ENCODE measurements around the gene RAP1GAP.

Gene RAP1GAP

DNA sequence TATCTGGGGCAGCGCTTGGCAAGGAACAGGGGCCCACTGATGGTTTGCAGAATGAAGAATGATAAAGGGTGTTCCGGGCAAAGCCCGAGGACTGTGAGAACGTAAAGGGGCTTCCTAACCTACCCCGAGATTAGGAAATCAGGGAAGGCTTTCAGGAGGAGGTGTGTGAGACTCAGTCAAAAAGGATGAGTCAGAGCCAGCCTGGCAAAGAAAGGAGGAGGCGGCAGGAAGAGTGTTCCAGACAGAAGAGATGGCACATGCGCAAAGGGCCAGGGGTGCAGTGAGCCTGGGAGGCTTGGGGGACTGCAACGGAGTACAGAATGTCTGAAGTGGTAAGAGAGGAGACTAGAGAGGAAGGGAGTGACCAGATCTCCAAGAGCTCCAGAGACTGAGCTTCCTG, 70.3 kb downstream of the RAP1GAP start:
- Histone ChIP-seq H3K9ac (ENCODE audit: low read depth, low read length, poor library complexity, severe bottlenecking) (no peak overlapping the region), H2AFZ (ENCODE audit: low read length) (no peak overlapping the region), H3K36me3 (ENCODE audit: insufficient read depth, low read length) (no peaks in the 10 kb centered on the region), H4K20me1 (ENCODE audit: insufficient read depth, low read length, poor library complexity, severe bottlenecking) (no peaks in the 10 kb centered on the region), H3K4me1 (ENCODE audit: insufficient read depth, low read length, poor library complexity, severe bottlenecking) (no peaks in the 10 kb centered on the region), H3K9me2 (replicated peaks; ENCODE audit: low read depth, low read length) (no peaks in the 10 kb centered on the region), H3K79me2 (ENCODE audit: insufficient read depth, low read length) (no peaks in the 10 kb centered on the region), H3F3A (ENCODE audit: low read depth) (no peaks in the 10 kb centered on the region), H3K9me3 (ENCODE audit: insufficient read depth, low read depth, low read length) (no peaks in the 10 kb centered on the region), H3K27me3 (ENCODE audit: insufficient read depth, low read length, poor library complexity, severe bottlenecking) (no peaks in the 10 kb centered on the region), H3K4me2 (ENCODE audit: low read depth, low read length, poor library complexity, severe bottlenecking) (no peak overlapping the region), H3K4me3 (ENCODE audit: low read length, poor library complexity, severe bottlenecking) (no peak overlapping the region)
- TF ChIP-seq, protein P1, sequence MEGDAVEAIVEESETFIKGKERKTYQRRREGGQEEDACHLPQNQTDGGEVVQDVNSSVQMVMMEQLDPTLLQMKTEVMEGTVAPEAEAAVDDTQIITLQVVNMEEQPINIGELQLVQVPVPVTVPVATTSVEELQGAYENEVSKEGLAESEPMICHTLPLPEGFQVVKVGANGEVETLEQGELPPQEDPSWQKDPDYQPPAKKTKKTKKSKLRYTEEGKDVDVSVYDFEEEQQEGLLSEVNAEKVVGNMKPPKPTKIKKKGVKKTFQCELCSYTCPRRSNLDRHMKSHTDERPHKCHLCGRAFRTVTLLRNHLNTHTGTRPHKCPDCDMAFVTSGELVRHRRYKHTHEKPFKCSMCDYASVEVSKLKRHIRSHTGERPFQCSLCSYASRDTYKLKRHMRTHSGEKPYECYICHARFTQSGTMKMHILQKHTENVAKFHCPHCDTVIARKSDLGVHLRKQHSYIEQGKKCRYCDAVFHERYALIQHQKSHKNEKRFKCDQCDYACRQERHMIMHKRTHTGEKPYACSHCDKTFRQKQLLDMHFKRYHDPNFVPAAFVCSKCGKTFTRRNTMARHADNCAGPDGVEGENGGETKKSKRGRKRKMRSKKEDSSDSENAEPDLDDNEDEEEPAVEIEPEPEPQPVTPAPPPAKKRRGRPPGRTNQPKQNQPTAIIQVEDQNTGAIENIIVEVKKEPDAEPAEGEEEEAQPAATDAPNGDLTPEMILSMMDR (conservative IDR thresholded peaks at IDR 0.05; ENCODE audit: low read length) = no peak
- TF ChIP-seq EZH2phosphoT487 (IDR thresholded peaks at IDR 0.05; ENCODE audit: borderline replicate concordance) = no peak

DNA sequence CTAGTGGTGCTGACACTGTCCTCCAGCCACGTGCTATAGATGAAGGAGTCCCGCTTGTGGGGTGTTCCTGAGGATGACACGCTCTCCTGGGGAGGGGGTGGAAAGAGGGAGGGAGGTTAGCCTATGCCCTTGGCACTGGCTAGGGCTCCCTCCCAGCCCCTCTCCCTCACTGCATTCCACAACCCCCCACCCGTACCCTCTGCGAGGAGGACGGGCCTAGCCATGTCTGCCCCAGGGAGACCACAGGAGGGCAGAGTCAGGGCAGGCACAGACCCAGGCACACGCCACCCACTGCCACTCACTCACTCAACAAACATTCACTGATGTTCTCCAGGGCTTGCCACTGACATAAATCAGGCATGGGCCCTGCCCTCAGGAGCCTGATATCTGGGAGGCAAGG, 70.7 kb downstream of the RAP1GAP start:
- TF ChIP-seq, protein P1 (conservative IDR thresholded peaks at IDR 0.05; ENCODE audit: low read length) = no peak
- TF ChIP-seq EZH2phosphoT487 (IDR thresholded peaks at IDR 0.05; ENCODE audit: borderline replicate concordance) = no peak
- H4K20me1 ChIP-seq (ENCODE audit: insufficient read depth, low read length, poor library complexity, severe bottlenecking) = no peaks in the 10 kb centered on the region

DNA sequence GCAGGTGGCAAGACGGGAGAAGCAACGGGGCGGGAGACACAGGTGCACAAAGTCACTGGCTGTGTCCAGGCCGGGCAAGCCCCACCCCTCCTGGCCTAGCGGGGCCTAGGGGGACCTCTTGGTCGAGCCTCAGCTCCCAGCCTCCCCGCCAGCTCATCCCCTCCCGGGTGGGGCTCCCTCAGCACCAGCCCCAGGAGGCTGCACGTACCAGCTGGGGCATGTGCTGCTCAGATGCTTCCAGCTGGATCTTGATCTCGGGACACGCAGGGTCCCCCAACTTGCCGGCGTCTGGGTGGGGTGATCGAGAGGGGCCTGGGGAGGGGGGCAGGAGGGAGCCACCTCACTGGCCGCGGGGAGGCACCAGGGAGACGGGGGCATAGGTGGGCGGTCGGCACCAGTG, 71.4 kb downstream of the RAP1GAP start:
- Histone ChIP-seq H3K79me2 (ENCODE audit: insufficient read depth, low read length) (no peaks in the 10 kb centered on the region), H3K4me2 (ENCODE audit: low read depth, low read length, poor library complexity, severe bottlenecking) (no peak overlapping the region), H3K4me1 (ENCODE audit: insufficient read depth, low read length, poor library complexity, severe bottlenecking) (no peaks in the 10 kb centered on the region), H2AFZ (ENCODE audit: low read length) (no peak overlapping the region), H3K4me3 (ENCODE audit: low read length, poor library complexity, severe bottlenecking) (no peak overlapping the region), H3K9me2 (replicated peaks; ENCODE audit: low read depth, low read length) (no peaks in the 10 kb centered on the region), H3K9me3 (ENCODE audit: insufficient read depth, low read depth, low read length) (no peaks in the 10 kb centered on the region), H3F3A (ENCODE audit: low read depth) (no peaks in the 10 kb centered on the region), H3K27me3 (ENCODE audit: insufficient read depth, low read length, poor library complexity, severe bottlenecking) (no peaks in the 10 kb centered on the region), H4K20me1 (ENCODE audit: insufficient read depth, low read length, poor library complexity, severe bottlenecking) (no peaks in the 10 kb centered on the region), H3K9ac (ENCODE audit: low read depth, low read length, poor library complexity, severe bottlenecking) (no peak overlapping the region), H3K36me3 (ENCODE audit: insufficient read depth, low read length) (no peaks in the 10 kb centered on the region)
- TF ChIP-seq, protein P1 (conservative IDR thresholded peaks at IDR 0.05; ENCODE audit: low read length) = no peak
- no peak for TF ChIP-seq EZH2phosphoT487 (IDR thresholded peaks at IDR 0.05; ENCODE audit: borderline replicate concordance)

More for the DNA sequence above, 70.7 kb downstream of the RAP1GAP start:
- H3K79me2 ChIP-seq (ENCODE audit: insufficient read depth, low read length) = no peaks in the 10 kb centered on the region
- no peaks in the 10 kb centered on the region for H3K36me3 ChIP-seq (ENCODE audit: insufficient read depth, low read length)
- no peaks in the 10 kb centered on the region for H3K9me3 ChIP-seq (ENCODE audit: insufficient read depth, low read depth, low read length)
- H3K27me3 ChIP-seq (ENCODE audit: insufficient read depth, low read length, poor library complexity, severe bottlenecking) = no peaks in the 10 kb centered on the region
- H3K4me3 ChIP-seq (ENCODE audit: low read length, poor library complexity, severe bottlenecking) = no peak overlapping the region
- no peak overlapping the region for H3K9ac ChIP-seq (ENCODE audit: low read depth, low read length, poor library complexity, severe bottlenecking)
- H2AFZ ChIP-seq (ENCODE audit: low read length) = no peak overlapping the region
- H3K4me2 ChIP-seq (ENCODE audit: low read depth, low read length, poor library complexity, severe bottlenecking) = no peak overlapping the region
- H3K4me1 ChIP-seq (ENCODE audit: insufficient read depth, low read length, poor library complexity, severe bottlenecking) = no peaks in the 10 kb centered on the region
- no peaks in the 10 kb centered on the region for H3F3A ChIP-seq (ENCODE audit: low read depth)
- H3K9me2 ChIP-seq (replicated peaks; ENCODE audit: low read depth, low read length) = no peaks in the 10 kb centered on the region

Measured in Loucy (cell line).